HL-60 (cell line): ENCODE results near the gene CDPF1.

Source experiments
- CTCF ChIP-seq: IDR thresholded peaks from one replicate; pipeline ENCODE4 v1.5.1; 2011; ENCODE audit warnings: low read length, control low read depth, inconsistent platforms; ENCODE audit not compliant: insufficient read depth
- GABPA ChIP-seq: IDR thresholded peaks from 2 replicates; pipeline ENCODE4 v1.6.1; 2012; ENCODE audit warnings: low read depth
- POLR2AphosphoS5 ChIP-seq: IDR thresholded peaks from 2 replicates; pipeline ENCODE4 v1.6.1; 2012; ENCODE audit warnings: low read depth
- REST ChIP-seq: IDR thresholded peaks from 2 replicates; pipeline ENCODE4 v1.6.1; 2012; ENCODE audit warnings: low read depth; ENCODE audit not compliant: insufficient replicate concordance
- SPI1 ChIP-seq: IDR thresholded peaks from 2 replicates; pipeline ENCODE4 v1.6.1; 2012; ENCODE audit warnings: low read depth, mild to moderate bottlenecking, borderline replicate concordance

GRCh38 chr22:46293577-46294260 lies 43.6 kb upstream of the CDPF1 start:
- no peak for TF ChIP-seq GABPA
- TF ChIP-seq CTCF, result no peak
- TF ChIP-seq POLR2AphosphoS5, result no peak
- TF ChIP-seq REST, result no peak
- no peak for TF ChIP-seq SPI1
